GM19043 (cell line): ENCODE data around the gene TRIM68.

ENCODE experiments used
- ATAC-seq: cut with Tn5 transposase; IDR thresholded peaks from one replicate; pipeline ENCODE4 v1.9.1; 2021; ENCODE audit warnings: low read depth; ENCODE audit not compliant: unreplicated experiment

The TRIM68 gene

GRCh38 chr11:4607781-4608666, at the start of gene TRIM68:
Gene TRIM68 (minus strand): TSS chr11:4608231. CDS start chr11:4605504, 2,727 bp downstream.
- peak; percentile 99 for ATAC-seq

GRCh38 chr11:4654635-4655369, 46.8 kb upstream of the TRIM68 start:
- no peak for ATAC-seq

DNA sequence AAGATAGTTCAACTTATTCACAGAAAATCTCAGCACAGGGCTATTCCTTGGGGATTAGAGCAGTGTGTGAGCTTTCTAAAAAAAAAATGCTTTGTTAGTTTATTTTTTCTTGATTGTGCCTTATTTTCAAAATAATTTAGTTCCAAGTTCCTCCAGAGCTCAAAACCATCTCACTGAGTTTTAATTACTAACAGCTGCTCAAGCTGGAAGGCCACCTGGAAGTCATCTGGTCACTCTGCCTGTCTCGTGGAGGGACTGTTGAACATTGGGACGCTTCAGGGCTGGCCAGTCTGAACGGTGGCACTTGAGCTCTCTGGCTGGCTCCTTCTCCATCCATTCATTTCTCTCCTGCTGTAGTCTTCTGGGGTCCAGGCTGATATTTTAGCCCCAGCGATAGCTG, 39.7 kb upstream of the TRIM68 start:
- ATAC-seq = no peak

- ATAC-seq = no peak
These were observed 37.9 kb upstream of the TRIM68 start for GRCh38 chr11:4645974-4646373.

DNA sequence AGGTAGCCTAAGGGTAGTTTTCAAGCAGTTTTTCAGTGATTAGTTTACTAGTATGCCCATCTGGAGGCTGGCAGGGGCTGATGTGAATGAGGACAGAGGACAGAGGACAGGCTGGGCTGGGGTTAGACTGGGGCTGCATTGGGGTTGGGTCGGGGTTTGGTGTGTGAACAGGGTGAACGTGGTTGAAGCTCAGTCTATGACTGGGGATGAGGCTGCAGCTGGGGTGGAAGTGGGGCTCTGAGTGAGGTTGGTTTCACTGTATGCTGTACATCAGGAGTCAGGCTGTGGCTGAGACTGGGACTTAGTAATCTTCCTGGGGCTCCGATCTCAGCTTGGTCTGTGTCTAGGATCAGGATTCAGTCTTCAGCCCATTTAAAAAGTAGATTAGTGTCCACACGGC, 36.2 kb upstream of the TRIM68 start:
- no peak for ATAC-seq

DNA sequence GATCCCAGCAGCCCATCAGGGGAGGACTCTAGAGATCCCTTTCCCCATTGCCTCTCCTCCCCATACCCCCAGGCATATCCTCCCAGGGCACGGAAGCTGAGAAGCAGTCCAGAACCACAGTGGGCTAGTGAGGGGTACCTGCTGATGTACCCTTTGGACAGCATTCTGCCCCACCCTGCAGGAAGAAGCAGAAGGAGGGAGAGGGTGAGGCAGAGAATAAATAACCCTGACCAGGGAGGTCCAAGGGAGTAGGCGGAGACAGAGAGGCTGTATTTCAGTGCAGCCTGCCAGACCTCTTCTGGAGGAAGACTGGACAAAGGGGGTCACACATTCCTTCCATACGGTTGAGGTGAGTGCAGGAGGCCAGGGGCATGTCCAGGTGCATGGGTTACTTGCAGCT, 35.7 kb upstream of the TRIM68 start, which contains the start of gene OR51E1:
Gene OR51E1, plus strand, starts transcription at position 301 of the 400 bp plus-strand sequence. CDS start 8,545 bp downstream, outside the sequence.
- ATAC-seq = no peak

DNA sequence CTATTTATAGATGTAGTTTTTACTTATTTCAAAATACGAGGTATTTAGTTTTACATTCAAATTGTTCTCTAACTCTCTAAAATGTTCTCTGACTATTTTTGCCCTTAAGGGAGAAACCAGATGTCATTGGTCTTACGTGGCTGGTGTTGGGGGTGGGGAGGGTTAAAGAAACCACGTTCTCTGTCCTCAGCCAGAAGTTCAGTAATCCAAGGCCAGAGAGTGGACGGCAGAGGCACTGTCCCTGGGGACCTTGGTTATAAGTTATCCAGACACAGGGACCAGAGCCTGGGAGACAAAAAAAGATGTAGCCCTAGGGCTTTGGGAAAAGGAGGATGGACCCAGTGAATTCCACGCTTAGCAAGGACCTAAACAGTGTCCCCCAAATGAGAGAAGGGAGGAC, 35.0 kb upstream of the TRIM68 start:
- no peak for ATAC-seq

DNA sequence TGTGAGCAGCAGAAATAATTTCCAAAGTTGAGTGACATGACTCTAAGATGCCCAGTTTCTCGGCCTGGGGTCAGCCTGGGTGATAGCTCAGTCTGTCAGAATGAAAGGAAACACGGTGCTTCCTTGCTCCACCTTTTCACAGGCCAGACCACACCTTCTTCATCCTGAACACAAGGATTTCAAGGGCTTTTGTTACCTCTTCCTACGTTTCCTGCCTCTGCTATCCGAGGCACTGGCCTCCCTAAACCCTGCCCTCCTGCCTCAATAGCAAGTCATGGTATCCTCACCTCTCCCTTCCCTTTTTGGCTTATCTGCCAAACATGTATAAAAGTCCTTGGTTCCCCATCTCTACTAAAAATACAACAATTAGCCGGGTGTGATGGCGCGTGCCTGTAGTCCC, 34.0 kb upstream of the TRIM68 start:
- ATAC-seq = no peak

- no peak for ATAC-seq
These were observed 33.5 kb upstream of the TRIM68 start for GRCh38 chr11:4641501-4641900.

- ATAC-seq = no peak
These were observed 31.9 kb upstream of the TRIM68 start for GRCh38 chr11:4639931-4640330.

- ATAC-seq = no peak
These were observed 29.6 kb upstream of the TRIM68 start for GRCh38 chr11:4637662-4638047.

DNA sequence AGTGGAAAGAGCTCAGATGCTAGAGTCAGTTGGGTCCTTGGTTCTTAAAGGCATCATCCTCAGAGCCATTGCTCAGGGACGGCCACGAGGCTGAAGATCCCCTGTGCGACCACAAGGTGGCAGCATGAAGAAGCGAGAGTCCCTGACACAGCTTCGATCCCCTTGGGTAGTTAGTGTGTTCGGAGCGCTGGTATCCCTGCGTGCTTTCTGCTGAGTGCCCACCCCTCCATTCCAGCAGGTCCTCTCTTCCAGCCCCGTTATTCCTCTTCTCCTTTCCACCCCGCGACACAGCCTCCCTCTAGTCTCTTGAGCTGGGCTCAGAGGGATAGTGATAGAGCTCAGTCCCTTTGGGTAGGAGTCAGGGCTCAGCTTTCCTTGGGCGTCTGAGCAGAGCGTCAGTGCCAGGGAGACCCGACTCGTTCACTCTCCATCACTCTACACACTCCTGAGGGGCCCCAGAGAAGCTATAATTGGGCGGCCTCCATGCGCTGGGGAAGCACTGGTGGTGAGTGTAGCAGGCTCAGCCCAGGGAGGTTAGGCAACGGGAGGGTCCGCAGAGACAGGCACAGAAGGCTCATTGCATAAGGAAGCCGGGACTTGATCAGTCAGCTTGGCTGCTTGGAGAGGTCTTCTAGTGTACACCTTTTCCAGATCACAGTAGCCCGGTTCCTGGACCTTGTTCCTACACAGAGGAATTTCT, 29.1 kb upstream of the TRIM68 start, which contains the start of gene OR51D1:
Gene OR51D1, plus strand, starts transcription at position 516 of the 700 bp plus-strand sequence. CDS start 2,314 bp downstream, outside the sequence.
- ATAC-seq = peak; percentile 86

- ATAC-seq = no peak
These were observed 28.1 kb upstream of the TRIM68 start for GRCh38 chr11:4636136-4636535.

- ATAC-seq = no peak
These were observed 18.4 kb upstream of the TRIM68 start for GRCh38 chr11:4626207-4627099.

DNA sequence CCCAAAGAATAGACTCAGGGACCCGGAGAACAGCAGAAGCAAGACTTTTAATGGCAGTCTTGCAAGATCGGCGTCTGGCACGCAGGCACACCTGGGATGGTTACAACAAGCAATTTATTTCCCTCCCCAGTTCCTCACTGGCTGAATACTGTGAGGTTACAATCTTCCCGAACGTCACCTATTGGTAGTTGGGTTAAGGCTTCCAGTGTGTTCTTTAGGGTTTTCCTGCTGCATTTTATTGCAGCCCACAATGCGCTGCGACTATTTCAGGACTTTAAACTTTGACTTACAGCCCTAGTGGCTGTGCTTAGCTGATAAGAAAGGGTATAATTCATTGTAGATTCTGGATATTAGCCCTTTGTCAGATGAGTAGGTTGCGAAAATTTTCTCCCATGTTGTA, 11.5 kb upstream of the TRIM68 start:
- ATAC-seq = no peak

DNA sequence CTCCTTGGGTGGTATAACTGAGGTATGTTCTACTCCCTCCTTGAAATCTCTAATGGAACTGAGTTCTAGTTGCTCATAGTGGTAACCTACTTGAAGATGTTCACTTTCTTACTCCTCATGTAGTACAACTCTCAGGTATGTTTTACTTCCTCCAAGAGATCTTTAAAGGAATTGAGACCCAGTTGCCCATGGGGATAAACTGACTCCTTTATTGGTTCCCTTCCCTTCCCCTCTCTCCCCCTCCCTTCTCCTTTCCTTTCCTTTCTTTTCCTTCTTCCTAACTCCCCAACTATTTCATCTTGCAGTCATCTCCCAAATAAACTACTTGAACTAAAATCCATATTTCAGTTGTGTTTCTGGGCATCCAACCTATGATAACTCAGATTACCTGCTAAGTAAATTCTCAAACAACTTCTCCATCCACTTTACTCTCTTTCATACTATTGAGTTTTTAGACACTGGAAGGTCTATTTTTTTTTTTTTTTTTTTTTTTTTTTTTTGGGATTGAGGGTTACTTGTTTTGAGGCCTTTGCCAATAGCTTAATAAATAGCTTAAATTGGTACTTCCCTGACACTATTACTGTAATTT, 7.9 kb upstream of the TRIM68 start:
- ATAC-seq = no peak

DNA sequence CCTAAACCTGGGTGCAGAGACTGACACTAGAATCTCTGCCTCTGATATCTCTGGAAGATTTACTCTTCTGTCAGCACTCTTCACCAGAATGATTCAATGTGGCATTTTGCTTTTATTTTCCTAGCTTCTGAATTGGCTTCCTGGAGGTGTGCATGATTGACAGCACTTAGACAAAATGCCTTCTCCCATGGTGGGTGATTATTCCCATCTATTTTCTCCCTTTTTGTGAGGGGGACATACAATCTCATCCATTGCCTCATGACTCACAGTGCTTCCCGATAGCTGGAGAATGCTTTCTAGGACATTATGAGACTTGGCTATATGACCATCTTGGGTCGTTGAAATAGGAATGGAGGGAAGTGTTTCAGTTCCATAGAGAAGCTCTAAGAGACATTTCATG, 4.0 kb upstream of the TRIM68 start:
- ATAC-seq = no peak

DNA sequence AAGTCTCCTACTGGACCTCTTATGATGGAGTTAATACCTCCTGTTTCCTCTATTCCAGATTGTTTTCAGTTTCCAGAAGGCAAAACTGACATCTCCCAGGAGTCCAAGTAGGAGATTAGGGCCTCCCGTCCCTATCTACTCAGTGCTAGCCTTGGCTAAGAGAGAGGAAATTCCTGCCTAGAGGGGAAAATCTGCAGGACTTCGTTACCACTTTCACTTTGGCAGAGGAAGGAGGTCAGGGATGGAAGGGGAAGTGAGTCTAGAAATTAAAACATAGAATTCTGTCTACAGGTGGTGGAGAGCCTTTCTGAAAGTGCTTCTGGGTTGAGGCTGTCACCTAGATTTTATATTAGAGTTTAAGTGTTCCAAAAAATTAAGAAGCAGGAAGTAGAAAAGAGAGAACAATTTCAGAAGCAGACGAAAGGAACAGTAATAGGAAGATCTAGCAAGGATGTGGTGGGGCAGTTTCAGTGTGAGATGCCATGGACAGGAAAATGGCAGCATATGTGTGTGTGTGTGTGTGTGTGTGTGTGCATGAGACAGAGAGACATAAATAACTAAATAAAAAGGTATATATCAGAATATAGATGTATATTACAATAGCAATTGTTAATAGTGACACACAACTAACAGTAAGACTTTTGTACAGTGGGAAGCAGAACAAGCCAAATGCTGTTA, 2.4 kb upstream of the TRIM68 start:
- no peak for ATAC-seq

DNA sequence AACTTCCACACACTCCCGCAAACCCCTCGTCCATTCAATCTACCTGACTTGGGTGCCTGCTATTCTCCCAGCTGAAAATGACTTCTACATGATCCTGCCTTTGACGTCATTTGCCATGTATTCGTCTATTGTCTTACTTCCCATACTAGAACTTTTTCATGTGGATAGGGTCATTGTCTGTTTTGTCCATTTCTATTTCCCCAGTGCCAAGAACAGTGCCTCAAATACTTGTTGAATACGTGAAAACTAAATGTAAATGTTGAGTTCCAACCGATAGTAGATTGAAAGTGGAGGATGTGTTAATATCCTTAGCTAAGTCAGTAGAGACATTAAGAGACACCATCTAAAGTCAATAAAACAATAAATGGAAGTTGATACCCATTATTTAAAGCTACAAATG, 935 bp downstream of the TRIM68 start:
- ATAC-seq = no peak
